CD4-positive, alpha-beta T cell treated with Interleukin-6 at 100 ng/mL for 8 hours (primary cell): Measurements from ENCODE around the gene PSMB5.

Source experiments
- DNase-seq: peaks from one replicate; pipeline ENCODE4 v3.0.0-alpha.2; 2020; ENCODE audit warnings: mixed read lengths, low spot score

The PSMB5 gene

GRCh38 chr14:23043754-23044153 lies 9.1 kb upstream of the PSMB5 start:
- DNase-seq = no peak

- no peak for DNase-seq
Observed at GRCh38 chr14:23043145-23043544, 8.4 kb upstream of the PSMB5 start.

GRCh38 chr14:23042162-23042965 lies 7.7 kb upstream of the PSMB5 start, which contains the start of gene PSMB11:
Gene PSMB11, plus strand, starts transcription at chr14:23042212. Its CDS starts 14 bp downstream, at chr14:23042226.
- no peak for DNase-seq

GRCh38 chr14:23041729-23042128 lies 7.0 kb upstream of the PSMB5 start:
- DNase-seq = no peak

GRCh38 chr14:23040100-23040499 lies 5.4 kb upstream of the PSMB5 start:
- no peak for DNase-seq

- no peak for DNase-seq
Observed at GRCh38 chr14:23035303-23036144, 824 bp upstream of the PSMB5 start.

- DNase-seq = no peak
Observed at GRCh38 chr14:23033801-23034497, 751 bp downstream of the PSMB5 start.

GRCh38 chr14:23033251-23033727 lies 1.4 kb downstream of the PSMB5 start:
- DNase-seq = no peak

- DNase-seq = no peak
Observed at GRCh38 chr14:23030936-23031335, 3.8 kb downstream of the PSMB5 start.

- DNase-seq = peak; percentile 47
Observed at GRCh38 chr14:23028799-23029198, 5.9 kb downstream of the PSMB5 start.

- DNase-seq = no peak
Observed at GRCh38 chr14:23025151-23025814, 9.4 kb downstream of the PSMB5 start.

- DNase-seq = no peak
Observed at GRCh38 chr14:23024612-23025075, 10.1 kb downstream of the PSMB5 start.

GRCh38 chr14:23023795-23024152 lies 10.9 kb downstream of the PSMB5 start:
- no peak for DNase-seq

- DNase-seq = peak; percentile 26
Observed at GRCh38 chr14:23023022-23023794, 11.5 kb downstream of the PSMB5 start.

- DNase-seq = no peak
Observed at GRCh38 chr14:23021889-23022442, 12.7 kb downstream of the PSMB5 start.

GRCh38 chr14:23021434-23021833 lies 13.3 kb downstream of the PSMB5 start:
- DNase-seq = no peak

- DNase-seq = peak; percentile 32
Observed at GRCh38 chr14:23020143-23021128, 14.3 kb downstream of the PSMB5 start.

GRCh38 chr14:23018107-23018506 lies 16.6 kb downstream of the PSMB5 start:
- no peak for DNase-seq

GRCh38 chr14:23017091-23017490 lies 17.6 kb downstream of the PSMB5 start:
- DNase-seq = no peak
